GM18873 (cell line): ENCODE measurements around the gene FKBP7.
A peak's percentile ranks its signal among the peaks of the same experiment; 100 is the strongest.
"Not testable (repeated sequence)": the region's sequence is repeated elsewhere in the genome, so short reads cannot be mapped to it uniquely, and the experiment has no call there.

Experiments used
- ATAC-seq: cut with Tn5 transposase; IDR thresholded peaks from one replicate; pipeline ENCODE4 v1.9.1; 2021; ENCODE audit warnings: mild to moderate bottlenecking, moderate library complexity, moderate number of reproducible peaks; ENCODE audit not compliant: unreplicated experiment, low FRiP score

The FKBP7 gene

GRCh38 chr2:178491612-178492011, 13.2 kb upstream of the FKBP7 start:
- ATAC-seq, result no peak

DNA sequence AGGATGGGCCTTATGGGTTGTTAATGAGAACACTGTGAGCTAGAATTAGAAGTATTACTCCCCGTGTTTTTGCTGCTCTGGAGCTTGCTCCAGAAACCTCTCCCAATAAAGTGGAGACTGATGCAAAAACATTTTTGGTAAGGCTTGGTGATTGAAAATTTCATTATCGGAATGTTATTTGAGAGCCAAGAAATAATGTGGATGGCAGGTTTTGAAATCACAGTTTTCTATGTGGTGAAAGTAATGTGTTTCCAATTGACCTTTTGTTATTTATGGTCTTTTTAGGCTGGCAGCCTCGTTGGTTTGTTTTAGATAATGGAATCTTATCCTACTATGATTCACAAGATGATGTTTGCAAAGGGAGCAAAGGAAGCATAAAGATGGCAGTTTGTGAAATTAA, 7.0 kb upstream of the FKBP7 start:
- ATAC-seq, result no peak

DNA sequence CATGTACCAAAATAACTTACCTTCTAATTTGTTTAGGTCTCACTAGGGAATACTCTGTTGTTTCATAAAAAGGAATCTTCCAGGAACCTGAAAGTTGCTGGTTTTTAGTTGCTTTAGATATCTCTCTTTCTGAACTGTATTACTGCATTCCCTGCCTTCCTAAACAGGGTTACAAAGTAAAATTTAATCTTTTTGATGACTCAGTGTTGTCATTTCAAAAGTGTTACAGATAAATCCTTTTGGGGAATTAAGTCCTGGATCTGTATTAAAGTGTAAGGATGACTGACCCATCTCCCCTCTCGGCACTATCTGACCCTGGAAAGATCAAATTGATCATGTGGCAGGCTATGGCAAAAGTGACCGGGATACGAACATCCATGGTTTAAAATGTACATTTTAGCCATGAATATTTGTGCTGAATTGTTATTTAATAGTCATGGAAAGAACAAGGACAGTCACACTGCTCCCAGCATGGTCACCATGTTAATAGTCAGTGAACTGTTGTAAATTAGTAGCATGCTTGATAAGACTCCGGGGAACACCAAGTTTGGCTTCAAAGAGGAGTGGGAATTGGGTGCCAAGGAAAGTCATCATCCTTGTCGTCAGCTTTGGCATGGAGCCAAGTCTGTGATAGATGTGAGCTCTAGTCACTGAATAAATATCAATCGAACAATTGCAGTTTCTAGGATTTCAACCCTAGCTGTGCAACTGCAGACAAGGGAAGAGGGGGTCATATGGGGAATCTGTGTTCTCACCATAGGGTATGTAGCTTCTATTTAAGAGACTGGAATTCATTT, 6.0 kb upstream of the FKBP7 start:
- ATAC-seq, result no peak

- peak; percentile 43 for ATAC-seq
These were observed 4.0 kb upstream of the FKBP7 start for GRCh38 chr2:178482437-178482836.

GRCh38 chr2:178480227-178481181, 2.1 kb upstream of the FKBP7 start, which contains the start of gene PLEKHA3:
Gene PLEKHA3 (plus strand): TSS chr2:178480457. CDS start chr2:178480870, 413 bp downstream.
- peak; percentile 44 for ATAC-seq

DNA sequence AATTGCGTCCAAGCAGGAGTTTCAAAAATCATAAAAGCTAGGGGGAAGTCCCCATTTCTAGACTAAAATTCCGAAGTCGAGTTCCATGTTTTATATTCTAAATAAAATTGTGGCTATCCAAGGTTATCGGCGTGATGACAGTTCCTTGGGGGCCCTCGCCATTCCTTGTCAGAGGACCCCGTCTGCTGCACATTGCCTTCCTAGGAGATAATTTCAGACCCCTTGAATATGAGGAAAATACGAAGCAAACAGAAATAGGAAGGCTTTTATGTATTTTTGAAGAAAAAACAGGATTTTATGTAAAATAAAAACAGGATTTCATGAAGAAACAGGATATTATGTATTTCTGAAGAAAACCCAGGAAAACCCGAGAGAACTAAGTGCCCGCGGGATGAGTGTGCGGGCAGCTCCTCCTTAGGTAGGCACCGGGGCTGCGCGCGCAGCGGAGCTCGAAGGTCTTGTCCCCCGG, 1.4 kb upstream of the FKBP7 start:
- ATAC-seq, result no peak

DNA sequence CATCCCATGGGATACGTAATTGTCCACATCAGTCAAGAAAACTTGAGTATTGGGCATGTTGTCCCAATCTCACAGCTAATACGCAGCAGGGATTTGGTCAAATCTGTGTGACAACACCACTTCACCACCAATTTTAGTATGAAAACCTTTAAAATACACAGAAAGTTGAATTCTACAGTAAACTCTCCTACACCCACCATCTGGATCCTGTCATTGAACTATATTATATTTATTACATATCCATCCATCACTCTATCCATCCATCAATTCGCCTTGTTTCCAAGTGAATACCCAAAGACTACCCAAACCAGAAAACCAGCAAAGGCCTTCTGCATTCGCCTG, 846 bp upstream of the FKBP7 start:
- ATAC-seq, result no peak

DNA sequence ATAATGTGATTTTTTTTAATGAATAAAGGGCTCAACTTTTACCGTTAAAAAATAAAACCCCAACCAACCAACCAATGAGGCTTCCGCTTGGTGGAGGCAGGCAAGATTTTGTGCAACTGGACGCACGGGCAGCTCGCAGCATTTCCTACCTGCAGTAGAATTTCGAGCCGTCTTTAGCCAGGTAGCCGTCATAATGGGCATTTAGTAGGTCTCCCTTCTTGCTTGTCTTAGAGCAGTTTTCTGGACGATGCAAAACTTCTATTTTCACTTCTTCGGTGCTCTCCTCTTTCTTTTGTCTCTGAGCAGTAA, 316 bp downstream of the FKBP7 start:
- ATAC-seq, result no peak

DNA sequence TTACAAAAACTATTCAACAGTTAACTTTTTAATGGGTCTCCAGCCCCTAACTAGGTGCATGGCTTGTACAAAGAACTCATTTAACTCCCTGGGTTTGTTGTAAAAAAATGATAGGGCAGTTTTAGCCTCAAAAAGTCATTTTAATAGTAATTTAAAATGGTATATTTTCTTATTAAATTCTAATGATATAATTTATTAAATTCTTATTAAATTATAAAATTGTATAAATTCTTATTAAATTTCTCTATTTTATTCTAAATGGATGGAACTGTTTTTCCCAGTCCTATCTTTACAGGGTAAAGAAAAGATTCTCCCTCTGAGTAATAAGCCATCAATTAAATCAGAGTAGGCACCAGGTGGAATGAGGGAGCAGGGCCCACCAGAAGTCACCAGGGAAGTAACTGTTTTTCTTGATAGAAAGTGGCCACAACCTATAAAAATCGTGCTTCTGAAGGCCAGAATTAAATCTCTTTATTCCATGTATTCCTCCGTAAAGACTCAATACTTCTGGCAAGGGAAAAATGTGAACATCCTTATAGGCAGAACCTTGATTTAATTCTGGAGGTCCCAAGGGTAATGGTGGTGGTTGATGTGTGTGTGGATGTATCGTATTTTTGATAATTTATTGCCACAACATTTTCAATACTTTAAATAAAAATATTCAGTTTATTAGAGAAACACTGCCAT, 814 bp downstream of the FKBP7 start:
- ATAC-seq, result no peak

DNA sequence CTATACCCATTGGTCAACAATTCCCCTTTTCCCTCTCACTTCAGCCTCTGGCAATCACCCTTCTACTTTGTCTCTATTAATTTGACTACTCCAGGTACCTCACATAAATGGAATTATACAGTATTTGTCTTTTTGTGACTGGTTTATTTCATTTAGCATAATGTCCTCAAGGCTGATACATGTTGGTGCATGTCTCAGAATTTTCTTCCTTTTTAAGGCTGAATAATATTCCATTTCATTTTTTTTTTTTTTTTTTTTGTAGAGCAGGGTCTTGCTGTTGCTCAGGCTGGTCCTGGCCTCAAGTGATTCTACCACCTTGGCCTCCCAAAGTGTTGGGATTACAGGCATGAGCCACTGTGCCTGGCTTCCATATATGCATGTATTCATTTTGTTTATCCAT, 1.9 kb downstream of the FKBP7 start:
- ATAC-seq, result no peak

DNA sequence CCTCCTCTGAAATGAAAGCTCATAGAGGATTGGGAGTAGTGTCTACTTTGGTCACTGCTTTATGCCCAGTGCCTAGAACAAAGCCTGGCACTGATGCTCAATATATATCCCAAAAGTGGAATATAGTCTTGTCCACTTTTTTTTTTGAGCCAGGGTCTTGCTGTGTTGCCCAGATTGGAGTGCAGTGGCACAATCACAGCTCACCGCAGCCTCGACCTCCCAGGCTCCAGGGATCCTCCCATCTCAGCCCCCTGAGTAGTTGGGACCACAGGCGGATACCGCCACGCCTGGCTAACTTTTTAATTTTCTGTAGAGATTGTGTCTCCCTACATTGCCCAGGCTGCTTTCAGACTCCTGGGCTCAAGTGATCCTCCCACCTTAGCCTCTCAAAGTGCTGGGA, 3.8 kb downstream of the FKBP7 start:
- ATAC-seq, result no peak

DNA sequence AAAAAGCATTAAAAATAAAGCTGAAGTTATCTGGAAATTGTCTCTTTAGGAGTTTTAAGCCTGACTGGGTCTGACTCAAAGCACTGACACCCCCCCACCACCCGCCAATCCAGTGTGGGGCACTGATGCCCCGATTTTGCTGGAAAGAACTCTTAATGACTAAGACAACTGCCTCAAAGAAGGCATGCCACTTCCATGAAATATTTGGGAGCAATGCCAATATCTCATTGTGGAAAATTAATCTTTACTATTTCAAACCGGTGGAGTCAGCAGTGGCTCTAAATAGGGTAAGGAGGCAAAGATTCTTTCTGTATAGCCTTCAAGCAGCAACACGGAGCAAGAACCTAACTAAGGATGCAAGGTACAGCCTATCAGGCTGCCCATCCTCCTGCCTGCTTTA, 4.5 kb downstream of the FKBP7 start:
- no peak for ATAC-seq

DNA sequence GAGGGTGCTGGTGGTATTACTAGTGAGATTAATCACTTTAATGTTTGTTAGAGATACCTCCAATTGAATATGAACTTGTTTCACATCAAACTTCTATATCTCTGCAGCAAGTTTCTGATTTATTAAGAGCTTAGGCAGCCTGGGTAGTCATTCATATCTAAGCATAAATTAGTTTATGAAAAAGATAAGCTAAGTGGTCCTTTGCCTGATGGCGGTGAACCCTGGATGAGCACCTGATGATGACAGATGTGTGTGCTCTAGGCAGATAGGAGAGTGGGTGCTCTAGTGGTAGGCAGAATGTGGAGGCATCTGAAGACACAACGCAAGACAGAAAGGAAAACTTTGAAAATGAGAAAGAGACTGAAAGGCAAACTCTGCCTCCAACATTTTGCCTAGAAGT, 5.0 kb downstream of the FKBP7 start:
- ATAC-seq, result no peak

GRCh38 chr2:178471313-178471712, 7.1 kb downstream of the FKBP7 start:
- not testable (repeated sequence) for ATAC-seq

- ATAC-seq, result no peak
These were observed 9.1 kb downstream of the FKBP7 start for GRCh38 chr2:178469219-178469849.

DNA sequence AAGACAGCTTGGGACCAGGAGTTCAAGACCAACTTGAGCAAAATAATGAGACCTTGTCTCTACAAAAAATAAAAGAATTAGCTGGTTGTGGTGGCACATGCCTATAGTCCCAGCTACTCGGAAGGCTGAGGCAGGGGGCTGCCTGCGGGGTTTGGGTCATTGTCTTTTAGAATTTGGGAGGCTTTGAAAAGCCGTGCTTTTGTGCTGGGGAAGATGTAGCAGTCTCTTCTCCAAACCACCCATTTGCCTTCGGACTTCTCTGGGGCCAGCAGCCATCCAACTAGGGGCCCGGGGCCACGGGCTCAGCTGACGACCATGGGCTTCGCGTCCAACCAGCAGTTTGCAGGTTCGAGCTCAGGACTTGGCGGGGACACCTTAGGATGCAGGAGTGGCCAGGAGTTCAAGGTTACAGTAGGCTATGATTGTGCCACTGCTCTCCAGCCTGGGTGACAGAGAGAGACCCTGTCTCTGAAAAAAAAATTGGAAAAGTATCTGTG, 21.0 kb downstream of the FKBP7 start:
- ATAC-seq, result no peak

DNA sequence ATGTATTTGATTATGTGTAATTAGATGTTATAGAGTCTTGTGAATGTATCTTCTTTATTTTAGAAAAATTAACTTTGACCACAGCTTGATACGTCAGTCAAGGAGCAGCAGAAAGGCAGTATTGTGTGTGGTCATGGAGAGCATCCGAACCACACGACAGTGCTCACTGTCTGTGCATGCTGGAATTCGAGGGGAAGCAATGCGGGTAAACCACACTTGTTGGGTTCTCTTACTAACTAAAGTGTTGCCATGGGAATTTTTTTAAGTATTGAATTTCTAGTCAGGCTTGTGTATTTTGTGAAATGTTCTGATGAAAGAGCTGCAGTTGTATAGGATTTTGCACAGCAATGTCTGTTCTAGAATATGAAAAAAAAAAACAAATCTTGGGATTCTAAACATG, 22.5 kb downstream of the FKBP7 start:
- ATAC-seq, result no peak

GRCh38 chr2:178452870-178453269, 25.5 kb downstream of the FKBP7 start:
- no peak for ATAC-seq

GRCh38 chr2:178452334-178452733, 26.1 kb downstream of the FKBP7 start:
- ATAC-seq, result no peak

- peak; percentile 78 for ATAC-seq
These were observed 27.4 kb downstream of the FKBP7 start, which contains the start of the genes PJVK and PRKRA for GRCh38 chr2:178450774-178451525. Gene PJVK (plus strand): TSS chr2:178451378. CDS start chr2:178453410, 2,032 bp downstream. Gene PRKRA (minus strand): TSS chr2:178451175. CDS start chr2:178451030, 145 bp downstream.
